Dedifferentiated amniotic fluid mesenchymal stem cell (primary cell): Measurements from ENCODE around the gene PARP3.

Source experiments
- DNase-seq: peaks from one replicate; pipeline ENCODE4 v3.0.0-alpha.2; 2016; ENCODE audit errors: extremely low spot score

Gene PARP3

DNA sequence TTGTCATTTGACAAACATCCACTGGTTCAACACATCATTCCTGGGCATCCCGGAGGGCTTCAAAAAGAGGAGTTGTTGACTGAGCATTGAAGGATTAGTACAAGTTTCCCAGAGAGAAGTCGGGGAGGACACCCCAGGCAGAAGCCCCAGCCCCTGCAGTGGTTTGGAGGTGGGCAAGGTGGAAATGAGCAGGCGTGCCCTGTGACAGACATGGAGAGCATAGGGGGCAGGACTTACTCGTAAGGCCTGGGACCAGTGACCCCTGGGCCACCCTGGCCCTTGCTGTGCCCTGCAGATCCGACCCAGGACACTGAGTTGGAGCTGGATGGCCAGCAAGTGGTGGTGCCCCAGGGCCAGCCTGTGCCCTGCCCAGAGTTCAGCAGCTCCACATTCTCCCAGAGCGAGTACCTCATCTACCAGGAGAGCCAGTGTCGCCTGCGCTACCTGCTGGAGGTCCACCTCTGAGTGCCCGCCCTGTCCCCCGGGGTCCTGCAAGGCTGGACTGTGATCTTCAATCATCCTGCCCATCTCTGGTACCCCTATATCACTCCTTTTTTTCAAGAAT is 5.9 kb downstream of the PARP3 start:
- DNase-seq = no peak

DNA sequence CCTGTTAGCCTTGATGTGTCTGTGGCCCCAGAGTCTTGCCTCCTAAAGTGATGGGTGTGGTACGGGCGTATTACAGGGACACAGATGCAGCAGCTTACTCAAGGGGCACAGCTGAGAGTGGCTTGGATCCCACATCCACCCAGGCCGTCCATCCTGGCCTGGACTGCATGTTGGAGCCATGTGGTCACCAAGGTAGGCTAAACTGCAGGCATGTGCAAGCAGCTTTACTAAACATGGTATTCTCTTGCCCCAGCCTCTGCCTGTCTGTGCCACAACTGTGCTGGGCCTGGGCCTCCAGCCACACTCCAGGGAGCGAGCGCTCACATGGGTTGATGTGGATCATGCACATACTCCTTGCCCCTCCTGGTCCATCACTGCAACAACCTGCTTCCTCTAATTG is 7.0 kb downstream of the PARP3 start:
- no peak for DNase-seq

DNA sequence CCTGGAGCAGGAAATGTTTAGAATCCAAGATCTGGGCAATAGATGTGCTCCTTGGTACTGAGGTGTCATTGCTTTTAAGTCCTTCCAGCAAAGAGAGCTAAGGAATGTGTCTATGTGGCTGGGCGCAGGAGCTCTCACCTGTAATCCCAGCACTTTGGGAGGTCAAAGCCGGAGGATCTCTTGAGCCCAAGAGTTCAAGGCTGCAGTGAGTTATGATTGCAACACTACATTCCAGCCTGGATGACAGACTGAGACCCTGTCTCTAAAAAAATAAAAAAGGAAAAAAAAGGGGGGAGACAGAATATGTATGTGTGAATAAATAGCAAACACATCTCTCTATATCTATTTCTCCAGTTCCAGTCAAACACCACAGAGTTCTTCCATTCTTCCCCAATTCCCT is 8.7 kb downstream of the PARP3 start:
- no peak for DNase-seq

- peak; percentile 40 for DNase-seq
Observed at GRCh38 chr3:51953445-51953844, 11.3 kb downstream of the PARP3 start.

DNA sequence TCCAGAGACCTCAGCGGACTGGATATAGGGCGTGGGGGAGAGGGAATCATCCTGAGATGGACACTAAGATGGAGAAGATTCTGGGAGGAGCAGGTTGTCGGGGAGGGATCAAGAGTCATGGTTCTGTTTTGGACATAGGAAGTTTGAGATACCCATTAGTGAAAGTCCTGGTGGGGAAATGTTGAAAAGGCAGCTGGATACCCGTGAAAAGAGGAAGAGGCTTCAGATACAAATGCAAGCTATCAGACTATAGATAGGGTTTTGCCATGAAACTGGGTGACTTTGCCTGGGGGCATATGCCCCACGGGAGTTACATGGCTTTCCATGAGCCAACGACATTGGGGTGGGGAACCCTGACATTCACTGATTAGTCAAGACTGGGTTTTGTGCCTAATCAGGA is 11.9 kb downstream of the PARP3 start:
- no peak for DNase-seq

DNA sequence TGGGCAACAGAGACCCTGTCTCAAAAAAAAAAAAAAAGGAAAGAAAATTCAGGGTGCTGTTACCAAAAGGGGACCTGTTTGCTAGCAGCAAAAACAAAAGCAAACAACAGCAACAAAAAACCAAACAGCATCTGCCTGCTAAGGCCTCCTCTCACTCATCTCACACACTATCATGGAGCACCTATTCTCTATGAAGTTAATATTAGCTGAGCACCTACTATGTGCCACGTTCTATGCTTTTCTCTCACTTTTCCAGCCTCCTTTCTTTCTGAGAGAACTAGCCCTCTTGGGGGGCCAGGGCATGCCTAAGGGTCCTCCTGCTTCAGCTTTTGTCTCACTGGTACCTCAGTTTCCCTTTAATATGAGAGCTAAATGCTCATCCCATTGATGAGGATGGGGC is 12.6 kb downstream of the PARP3 start:
- no peak for DNase-seq

GRCh38 chr3:51955175-51955892 is 13.2 kb downstream of the PARP3 start, which contains the start of gene GPR62:
GPR62 (plus strand) TSS chr3:51955381; CDS start chr3:51955653, 272 bp downstream.
- no peak for DNase-seq

DNA sequence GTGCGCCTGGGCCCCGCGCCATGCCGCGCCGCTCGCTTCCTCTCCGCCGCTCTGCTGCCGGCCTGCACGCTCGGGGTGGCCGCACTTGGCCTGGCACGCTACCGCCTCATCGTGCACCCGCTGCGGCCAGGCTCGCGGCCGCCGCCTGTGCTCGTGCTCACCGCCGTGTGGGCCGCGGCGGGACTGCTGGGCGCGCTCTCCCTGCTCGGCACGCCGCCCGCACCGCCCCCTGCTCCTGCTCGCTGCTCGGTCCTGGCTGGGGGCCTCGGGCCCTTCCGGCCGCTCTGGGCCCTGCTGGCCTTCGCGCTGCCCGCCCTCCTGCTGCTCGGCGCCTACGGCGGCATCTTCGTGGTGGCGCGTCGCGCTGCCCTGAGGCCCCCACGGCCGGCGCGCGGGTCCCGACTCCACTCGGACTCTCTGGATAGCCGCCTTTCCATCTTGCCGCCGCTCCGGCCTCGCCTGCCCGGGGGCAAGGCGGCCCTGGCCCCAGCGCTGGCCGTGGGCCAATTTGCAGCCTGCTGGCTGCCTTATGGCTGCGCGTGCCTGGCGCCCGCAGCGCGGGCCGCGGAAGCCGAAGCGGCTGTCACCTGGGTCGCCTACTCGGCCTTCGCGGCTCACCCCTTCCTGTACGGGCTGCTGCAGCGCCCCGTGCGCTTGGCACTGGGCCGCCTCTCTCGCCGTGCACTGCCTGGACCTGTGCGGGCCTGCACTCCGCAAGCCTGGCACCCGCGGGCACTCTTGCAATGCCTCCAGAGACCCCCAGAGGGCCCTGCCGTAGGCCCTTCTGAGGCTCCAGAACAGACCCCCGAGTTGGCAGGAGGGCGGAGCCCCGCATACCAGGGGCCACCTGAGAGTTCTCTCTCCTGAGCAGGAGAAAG is 14.0 kb downstream of the PARP3 start:
- no peak for DNase-seq

GRCh38 chr3:51957520-51958205 is 15.5 kb downstream of the PARP3 start:
- no peak for DNase-seq

GRCh38 chr3:51958603-51959521 is 16.7 kb downstream of the PARP3 start:
- DNase-seq = no peak

DNA sequence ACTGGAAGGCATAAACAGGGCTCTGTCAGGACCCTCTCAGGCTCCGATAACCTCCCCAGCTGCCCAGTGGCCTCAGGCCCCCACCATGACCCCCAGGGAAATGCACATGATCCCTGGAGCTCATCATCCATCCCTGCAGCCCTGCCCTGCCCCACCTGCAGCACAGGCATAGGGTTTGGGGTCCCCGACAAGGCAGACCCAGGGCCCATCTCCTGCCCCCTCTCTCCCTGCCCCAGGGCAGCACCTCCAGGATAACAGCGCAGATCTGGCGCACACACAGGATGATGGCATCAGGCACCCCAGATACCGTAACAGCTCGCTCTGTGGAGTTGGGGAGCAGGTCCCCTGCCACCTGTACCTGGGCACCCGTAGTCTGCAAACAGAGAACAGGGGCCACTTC is 17.5 kb downstream of the PARP3 start:
- DNase-seq = no peak

- no peak for DNase-seq
Observed at GRCh38 chr3:51960386-51960785, 18.2 kb downstream of the PARP3 start.

GRCh38 chr3:51961011-51961410 is 18.8 kb downstream of the PARP3 start:
- DNase-seq = no peak

GRCh38 chr3:51961602-51962569 is 19.7 kb downstream of the PARP3 start:
- no peak for DNase-seq

GRCh38 chr3:51962854-51963530 is 20.8 kb downstream of the PARP3 start:
- DNase-seq = no peak

DNA sequence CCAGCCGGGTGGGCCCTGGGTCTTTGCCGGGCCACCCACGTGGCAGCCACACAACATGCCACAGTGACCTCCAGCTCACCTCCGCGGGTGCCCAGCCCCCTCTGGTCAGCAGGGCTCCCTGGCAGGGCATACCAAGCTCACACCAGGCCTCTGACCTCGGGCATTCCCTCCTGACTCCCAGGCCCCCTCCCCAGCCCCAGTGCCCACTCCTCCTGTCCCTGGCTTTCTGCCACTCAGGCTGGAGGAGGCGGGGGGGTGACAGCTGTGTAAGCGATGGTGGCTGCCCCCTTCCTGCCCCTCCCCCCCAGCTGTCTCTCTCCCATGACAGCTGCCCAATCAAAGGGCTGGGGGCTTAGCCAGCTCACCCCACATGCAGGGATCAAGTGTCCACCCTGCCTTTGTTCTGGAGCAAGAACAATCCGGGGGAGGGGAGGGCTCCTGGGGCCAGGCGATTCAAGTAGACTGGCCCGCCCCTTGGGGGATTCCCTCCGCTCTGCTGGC is 21.8 kb downstream of the PARP3 start:
- no peak for DNase-seq

GRCh38 chr3:51964521-51964920 is 22.4 kb downstream of the PARP3 start:
- no peak for DNase-seq

- no peak for DNase-seq
Observed at GRCh38 chr3:51966016-51966415, 23.9 kb downstream of the PARP3 start.

DNA sequence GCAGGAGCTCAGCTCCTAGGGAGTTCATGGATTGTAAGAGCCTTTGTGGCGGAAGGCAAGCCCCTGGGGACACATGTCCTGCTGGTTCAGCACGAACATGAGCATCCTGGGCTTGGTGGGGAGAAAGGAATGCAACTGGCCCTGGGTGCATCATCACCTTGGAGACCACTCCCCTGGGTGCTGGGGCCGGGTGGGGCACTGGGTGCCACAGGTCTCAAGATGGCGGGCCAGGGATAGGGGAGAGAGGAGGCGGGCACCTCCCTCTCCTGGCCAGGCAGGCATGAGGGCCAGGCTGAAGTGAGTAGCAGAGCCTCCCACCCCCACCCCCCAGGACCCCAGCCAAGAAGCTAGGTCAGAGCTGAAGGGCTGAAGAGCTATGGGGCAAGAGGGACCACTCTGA is 24.3 kb downstream of the PARP3 start:
- DNase-seq = no peak
